HG03108 (cell line): ENCODE measurements around the gene CDH22.
A peak's percentile ranks its signal among the peaks of the same experiment; 100 is the strongest.

ENCODE experiments used
- ATAC-seq: cut with Tn5 transposase; IDR thresholded peaks from one replicate; pipeline ENCODE4 v1.9.1; 2021; ENCODE audit warnings: moderate library complexity; ENCODE audit not compliant: unreplicated experiment

Gene CDH22

GRCh38 chr20:46308258-46309157, at the start of gene CDH22:
Gene CDH22 (minus strand): TSS chr20:46308498. CDS start chr20:46251294, 57,204 bp downstream.
- ATAC-seq = no peak

GRCh38 chr20:46357030-46357514, 48.8 kb upstream of the CDH22 start:
- no peak for ATAC-seq

- no peak for ATAC-seq
Observed at GRCh38 chr20:46356195-46357029, 48.1 kb upstream of the CDH22 start.

- ATAC-seq = no peak
Observed at GRCh38 chr20:46355778-46356177, 47.5 kb upstream of the CDH22 start.

- ATAC-seq = no peak
Observed at GRCh38 chr20:46354920-46355654, 46.8 kb upstream of the CDH22 start.

- ATAC-seq = no peak
Observed at GRCh38 chr20:46354207-46354555, 45.9 kb upstream of the CDH22 start.

GRCh38 chr20:46353500-46354206, 45.4 kb upstream of the CDH22 start:
- ATAC-seq = no peak

GRCh38 chr20:46352370-46352938, 44.2 kb upstream of the CDH22 start:
- no peak for ATAC-seq

- no peak for ATAC-seq
Observed at GRCh38 chr20:46351357-46352058, 43.2 kb upstream of the CDH22 start.

GRCh38 chr20:46350986-46351267, 42.6 kb upstream of the CDH22 start:
- ATAC-seq = no peak

GRCh38 chr20:46350201-46350985, 42.1 kb upstream of the CDH22 start:
- peak; percentile 57 for ATAC-seq

GRCh38 chr20:46349742-46350056, 41.4 kb upstream of the CDH22 start:
- no peak for ATAC-seq

- ATAC-seq = no peak
Observed at GRCh38 chr20:46349035-46349741, 40.9 kb upstream of the CDH22 start.

GRCh38 chr20:46347841-46348803, 39.8 kb upstream of the CDH22 start:
- ATAC-seq = no peak

- no peak for ATAC-seq
Observed at GRCh38 chr20:46346770-46347169, 38.5 kb upstream of the CDH22 start.

GRCh38 chr20:46344488-46345162, 36.3 kb upstream of the CDH22 start:
- no peak for ATAC-seq

- no peak for ATAC-seq
Observed at GRCh38 chr20:46343975-46344357, 35.7 kb upstream of the CDH22 start.
